ENCODE measurements around the gene SIK2. TPM values are rescaled to one million over a fixed set of nuclear protein-coding genes. Genes with fewer than 3 reads are reported as not detected.
"Not testable (repeated sequence)": the region's sequence is repeated elsewhere in the genome, so short reads cannot be mapped to it uniquely, and the experiment has no call there.

The SIK2 gene
- total and polyA plus RNA-seq, 2 donors (not counting 3 experiments of a cell fraction or from before 2014, with no cell fraction given) = 14.6 to 17.1 TPM

GRCh38 chr11:111651336-111651735 lies 49.1 kb downstream of the SIK2 start:
- DNase-seq (ENCODE audit: low read depth, low spot score); H3K27me3 ChIP-seq (ENCODE audit: control insufficient read depth in 2 of 2, insufficient read depth in 2 of 2, low read length in 2 of 2); H3K9me3 ChIP-seq (replicated peaks; ENCODE audit: control insufficient read depth, insufficient read depth, low read length); H3K79me2 ChIP-seq (ENCODE audit: control insufficient read depth, insufficient read depth, low read length); H3K4me1 ChIP-seq (ENCODE audit: control insufficient read depth, extremely low read depth, insufficient read depth, low read length); H3K36me3 ChIP-seq (ENCODE audit: control insufficient read depth in 2 of 2, extremely low read depth in 1 of 2, insufficient read depth in 2 of 2, low read length in 2 of 2); H3K9ac ChIP-seq (replicated peaks; ENCODE audit: extremely low read depth, insufficient read depth, low read length); H3K4me2 ChIP-seq (ENCODE audit: insufficient read depth, low read length); intact Hi-C loops (cut with micrococcal nuclease); dilution Hi-C loops (cut with MboI; ENCODE audit: extremely low pct_ligation_motif_present, low sequenced_read_pairs); H4K20me1 ChIP-seq (replicated peaks; ENCODE audit: control insufficient read depth, extremely low read depth, insufficient read depth, low read length); H3K4me3 ChIP-seq (replicated peaks in 1 of 3; ENCODE audit: insufficient read depth in 1 of 3, low read depth in 1 of 3, low read length in 3 of 3); POLR2A ChIA-PET; H2AFZ ChIP-seq (ENCODE audit: low read depth, low read length); BruUV-seq (replicated peaks); H3K9me1 ChIP-seq (replicated peaks; ENCODE audit: control insufficient read depth, extremely low read depth, insufficient read depth, low read length); FAIRE-seq; H3K27ac ChIP-seq (ENCODE audit: insufficient read depth, low read depth, low read length): not testable (repeated sequence)
- CTCF ChIA-PET = interaction anchor here (2.7 kb wide), 1 partner anchor 10 kb away, joined by 7 read pairs; no protein-coding TSS in a partner anchor

- CTCF ChIA-PET = no interaction called here
- no peaks in the 10 kb centered on the region for H3K9me3 ChIP-seq (replicated peaks; ENCODE audit: control insufficient read depth, insufficient read depth, low read length)
- H3K4me1 ChIP-seq (ENCODE audit: control insufficient read depth, extremely low read depth, insufficient read depth, low read length) = no peaks in the 10 kb centered on the region
- TF ChIP-seq EZH2 (IDR thresholded peaks at IDR 0.05; ENCODE audit: borderline replicate concordance, low read depth, low read length, severe bottlenecking) (no peak), POLR2AphosphoS5 (IDR thresholded peaks at IDR 0.05; ENCODE audit: insufficient read depth, low read depth, low read length) (no peak), JUN (IDR thresholded peaks at IDR 0.05; ENCODE audit: borderline replicate concordance, insufficient read depth, insufficient read length, low read depth) (no peak), MYC (IDR thresholded peaks at IDR 0.05; ENCODE audit: low read depth, low read length) (no peak), FOS (IDR thresholded peaks at IDR 0.05; ENCODE audit: borderline replicate concordance, insufficient read depth, low read length) (no peak), POLR2A (IDR thresholded peaks at IDR 0.05; ENCODE audit: low read depth, low read length) (no peak), GATA2 (IDR thresholded peaks at IDR 0.05; ENCODE audit: insufficient read depth, insufficient read length, low read depth, low read length) (no peak)
- TF ChIP-seq, protein P1, sequence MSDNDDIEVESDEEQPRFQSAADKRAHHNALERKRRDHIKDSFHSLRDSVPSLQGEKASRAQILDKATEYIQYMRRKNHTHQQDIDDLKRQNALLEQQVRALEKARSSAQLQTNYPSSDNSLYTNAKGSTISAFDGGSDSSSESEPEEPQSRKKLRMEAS (IDR thresholded peaks at IDR 0.05; ENCODE audit: insufficient read depth, insufficient read length) = no peak
- TF ChIP-seq, protein P2, sequence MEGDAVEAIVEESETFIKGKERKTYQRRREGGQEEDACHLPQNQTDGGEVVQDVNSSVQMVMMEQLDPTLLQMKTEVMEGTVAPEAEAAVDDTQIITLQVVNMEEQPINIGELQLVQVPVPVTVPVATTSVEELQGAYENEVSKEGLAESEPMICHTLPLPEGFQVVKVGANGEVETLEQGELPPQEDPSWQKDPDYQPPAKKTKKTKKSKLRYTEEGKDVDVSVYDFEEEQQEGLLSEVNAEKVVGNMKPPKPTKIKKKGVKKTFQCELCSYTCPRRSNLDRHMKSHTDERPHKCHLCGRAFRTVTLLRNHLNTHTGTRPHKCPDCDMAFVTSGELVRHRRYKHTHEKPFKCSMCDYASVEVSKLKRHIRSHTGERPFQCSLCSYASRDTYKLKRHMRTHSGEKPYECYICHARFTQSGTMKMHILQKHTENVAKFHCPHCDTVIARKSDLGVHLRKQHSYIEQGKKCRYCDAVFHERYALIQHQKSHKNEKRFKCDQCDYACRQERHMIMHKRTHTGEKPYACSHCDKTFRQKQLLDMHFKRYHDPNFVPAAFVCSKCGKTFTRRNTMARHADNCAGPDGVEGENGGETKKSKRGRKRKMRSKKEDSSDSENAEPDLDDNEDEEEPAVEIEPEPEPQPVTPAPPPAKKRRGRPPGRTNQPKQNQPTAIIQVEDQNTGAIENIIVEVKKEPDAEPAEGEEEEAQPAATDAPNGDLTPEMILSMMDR (IDR thresholded peaks at IDR 0.05; ENCODE audit: extremely low read depth in 1 of 2, insufficient read depth in 1 of 2, low read depth in 1 of 2, low read length in 2 of 2) = no peak
- dilution Hi-C loops (cut with MboI; ENCODE audit: extremely low pct_ligation_motif_present, low sequenced_read_pairs) = no loop called here
- FAIRE-seq (peak; percentile 38), DNase-seq (ENCODE audit: low read depth, low spot score) (no peak)
- H3K27me3 ChIP-seq (ENCODE audit: control insufficient read depth in 2 of 2, insufficient read depth in 2 of 2, low read length in 2 of 2) = no peaks in the 10 kb centered on the region
- no peak overlapping the region for H2AFZ ChIP-seq (ENCODE audit: low read depth, low read length)
- no peaks in the 10 kb centered on the region for H3K79me2 ChIP-seq (ENCODE audit: control insufficient read depth, insufficient read depth, low read length)
- H3K4me3 ChIP-seq (replicated peaks in 1 of 3; ENCODE audit: insufficient read depth in 1 of 3, low read depth in 1 of 3, low read length in 3 of 3) = no peak overlapping the region
- no peak overlapping the region for H3K27ac ChIP-seq (ENCODE audit: insufficient read depth, low read depth, low read length)
- H3K9me1 ChIP-seq (replicated peaks; ENCODE audit: control insufficient read depth, extremely low read depth, insufficient read depth, low read length) = no peaks in the 10 kb centered on the region
- no peak overlapping the region for H3K9ac ChIP-seq (replicated peaks; ENCODE audit: extremely low read depth, insufficient read depth, low read length)
- intact Hi-C loops (cut with micrococcal nuclease) = no loop called here
- no peaks in the 10 kb centered on the region for H3K36me3 ChIP-seq (ENCODE audit: control insufficient read depth in 2 of 2, extremely low read depth in 1 of 2, insufficient read depth in 2 of 2, low read length in 2 of 2)
- H4K20me1 ChIP-seq (replicated peaks; ENCODE audit: control insufficient read depth, extremely low read depth, insufficient read depth, low read length) = no peaks in the 10 kb centered on the region
- no TSS peak for BruUV-seq (replicated peaks)
- no peak overlapping the region for H3K4me2 ChIP-seq (ENCODE audit: insufficient read depth, low read length)
- POLR2A ChIA-PET = no interaction called here
Measured at GRCh38 chr11:111652184-111652583, 49.9 kb downstream of the SIK2 start.
